Measurements from ENCODE around the gene CDRT15.
"Not testable (repeated sequence)": the region's sequence is repeated elsewhere in the genome, so short reads cannot be mapped to it uniquely, and the experiment has no call there.

The CDRT15 gene

GRCh38 chr17:14261406-14261805 is 24.7 kb upstream of the CDRT15 start:
- H3K4me3 ChIP-seq = no peak overlapping the region
- no peak for DNase-seq (ENCODE audit: low spot score)
- TF ChIP-seq, protein P1, sequence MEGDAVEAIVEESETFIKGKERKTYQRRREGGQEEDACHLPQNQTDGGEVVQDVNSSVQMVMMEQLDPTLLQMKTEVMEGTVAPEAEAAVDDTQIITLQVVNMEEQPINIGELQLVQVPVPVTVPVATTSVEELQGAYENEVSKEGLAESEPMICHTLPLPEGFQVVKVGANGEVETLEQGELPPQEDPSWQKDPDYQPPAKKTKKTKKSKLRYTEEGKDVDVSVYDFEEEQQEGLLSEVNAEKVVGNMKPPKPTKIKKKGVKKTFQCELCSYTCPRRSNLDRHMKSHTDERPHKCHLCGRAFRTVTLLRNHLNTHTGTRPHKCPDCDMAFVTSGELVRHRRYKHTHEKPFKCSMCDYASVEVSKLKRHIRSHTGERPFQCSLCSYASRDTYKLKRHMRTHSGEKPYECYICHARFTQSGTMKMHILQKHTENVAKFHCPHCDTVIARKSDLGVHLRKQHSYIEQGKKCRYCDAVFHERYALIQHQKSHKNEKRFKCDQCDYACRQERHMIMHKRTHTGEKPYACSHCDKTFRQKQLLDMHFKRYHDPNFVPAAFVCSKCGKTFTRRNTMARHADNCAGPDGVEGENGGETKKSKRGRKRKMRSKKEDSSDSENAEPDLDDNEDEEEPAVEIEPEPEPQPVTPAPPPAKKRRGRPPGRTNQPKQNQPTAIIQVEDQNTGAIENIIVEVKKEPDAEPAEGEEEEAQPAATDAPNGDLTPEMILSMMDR (IDR thresholded peaks at IDR 0.05) = no peak
- H3K27ac ChIP-seq = no peak overlapping the region

DNA sequence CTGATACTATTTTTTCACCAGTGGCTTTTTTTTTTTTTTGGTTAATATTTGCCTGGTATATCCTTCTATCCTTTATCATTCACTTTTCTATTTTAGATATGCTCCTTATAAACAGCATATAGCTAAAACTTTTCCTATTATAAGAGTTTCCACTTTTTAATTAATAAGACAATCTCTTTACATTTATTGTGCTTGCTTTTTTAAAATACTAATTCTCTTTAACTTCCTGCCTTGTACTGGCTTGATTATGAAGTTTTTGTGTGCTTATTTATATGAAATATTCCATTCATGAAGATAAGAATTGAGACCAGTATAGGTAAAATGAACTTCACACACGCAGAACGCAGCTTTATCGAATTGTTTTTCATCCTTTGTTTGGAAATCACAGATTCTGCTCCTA is 9.0 kb upstream of the CDRT15 start:
- Histone ChIP-seq H3K4me3 (no peak overlapping the region), H3K27ac (no peak overlapping the region)
- no peak for DNase-seq (ENCODE audit: low spot score)
- TF ChIP-seq, protein P1 (IDR thresholded peaks at IDR 0.05) = no peak

- DNase-seq (ENCODE audit: low spot score) = no peak
- TF ChIP-seq, protein P1 (IDR thresholded peaks at IDR 0.05) = no peak
- no peak overlapping the region for H3K4me3 ChIP-seq
Observed at GRCh38 chr17:14245002-14245401, 8.3 kb upstream of the CDRT15 start.

GRCh38 chr17:14239271-14239670 is 2.6 kb upstream of the CDRT15 start:
- not testable (repeated sequence) for H3K27ac ChIP-seq

More at GRCh38 chr17:14245002-14245401, 8.3 kb upstream of the CDRT15 start:
- no peak overlapping the region for H3K27ac ChIP-seq

DNA sequence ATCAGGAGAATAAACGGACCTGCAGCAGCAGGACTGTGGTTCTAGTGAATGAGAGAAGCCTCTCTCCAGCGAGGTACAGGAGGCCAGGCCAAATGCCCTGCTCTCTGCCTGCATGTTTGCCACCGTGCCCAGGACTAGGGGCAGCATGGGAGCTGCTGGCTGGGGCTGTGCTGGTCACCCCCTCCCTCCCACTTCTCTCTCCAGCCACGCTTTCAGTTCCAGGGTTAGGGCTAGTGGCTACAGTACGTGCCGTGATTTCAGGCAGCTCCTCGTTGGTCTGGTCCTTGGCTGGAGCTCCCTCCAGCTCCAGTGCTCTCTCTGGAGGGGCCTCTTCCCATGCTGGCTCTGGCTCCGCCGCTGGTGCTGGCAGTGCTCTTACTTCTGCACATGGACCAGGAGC is 630 bp downstream of the CDRT15 start:
- H3K27ac ChIP-seq; H3K4me3 ChIP-seq; DNase-seq (ENCODE audit: low spot score): not testable (repeated sequence)

More at GRCh38 chr17:14239271-14239670, 2.6 kb upstream of the CDRT15 start:
- not testable (repeated sequence) for DNase-seq (ENCODE audit: low spot score); H3K4me3 ChIP-seq

DNA sequence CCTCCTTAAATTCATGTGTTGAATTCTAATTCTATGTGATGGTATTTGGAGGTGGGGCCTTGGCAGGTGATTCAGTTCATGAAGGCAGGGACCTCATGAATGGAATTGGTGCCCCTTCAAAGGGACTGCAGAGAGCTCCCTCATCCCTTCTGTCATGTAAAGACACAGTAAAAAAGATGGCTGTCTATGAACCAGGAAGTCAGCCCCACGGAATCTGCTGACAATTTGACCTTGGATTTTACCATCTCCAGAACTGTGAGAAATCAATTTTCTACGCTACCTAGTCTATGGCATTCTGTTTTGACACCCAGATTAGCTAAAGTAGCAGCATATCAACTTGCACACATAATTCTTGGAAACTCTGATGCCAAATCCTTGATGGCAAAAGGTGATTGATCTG is 1.6 kb downstream of the CDRT15 start:
- H3K27ac ChIP-seq; H3K4me3 ChIP-seq; DNase-seq (ENCODE audit: low spot score): not testable (repeated sequence)

- not testable (repeated sequence) for DNase-seq (ENCODE audit: low spot score); H3K27ac ChIP-seq; H3K4me3 ChIP-seq
Observed at GRCh38 chr17:14231187-14231586, 5.5 kb downstream of the CDRT15 start.

GRCh38 chr17:14228903-14229302 is 7.8 kb downstream of the CDRT15 start:
- DNase-seq (ENCODE audit: low spot score) = no peak
- H3K27ac ChIP-seq = no peak overlapping the region
- TF ChIP-seq, protein P1 (IDR thresholded peaks at IDR 0.05) = no peak

DNA sequence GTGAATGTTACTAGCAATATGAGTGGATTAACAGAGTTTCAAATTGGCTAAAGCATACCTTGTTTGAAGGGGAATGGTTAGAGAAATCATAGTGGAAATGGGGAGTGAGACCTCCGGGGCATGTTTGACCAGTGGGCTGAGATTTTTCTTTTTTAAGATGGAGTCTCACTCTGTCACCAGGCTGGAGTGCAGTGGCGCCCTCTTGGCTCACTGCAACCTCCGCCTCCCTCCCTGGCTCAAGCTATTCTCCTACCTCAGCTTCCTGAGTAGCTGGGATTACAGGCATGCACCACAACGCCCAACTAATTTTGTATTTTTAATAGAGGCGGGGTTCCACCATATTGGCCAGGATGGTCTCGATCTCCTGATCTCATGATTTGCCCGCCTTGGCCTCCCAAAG is 9.6 kb downstream of the CDRT15 start:
- Histone ChIP-seq H3K27ac (no peak overlapping the region), H3K4me3 (no peak overlapping the region)
- TF ChIP-seq, protein P1 (IDR thresholded peaks at IDR 0.05) = no peak
- no peak for DNase-seq (ENCODE audit: low spot score)

More at GRCh38 chr17:14228903-14229302, 7.8 kb downstream of the CDRT15 start:
- no peak overlapping the region for H3K4me3 ChIP-seq
